ENCODE data around the gene GSE1.

The GSE1 gene

GRCh38 chr16:85712801-85713200 lies 99.7 kb downstream of the GSE1 start:
- Histone ChIP-seq H3K27me3 (ENCODE audit: control insufficient read depth in 1 of 2, insufficient read depth in 2 of 2, low read length in 2 of 2) (no peaks in the 10 kb centered on the region), H3K4me1 (ENCODE audit: control insufficient read depth, insufficient read depth, low read length) (peaks cover 3% of the 10 kb centered on the region), H3K27ac (ENCODE audit: low read length) (no peak overlapping the region), H3K4me3 (ENCODE audit: low read length in 2 of 2) (no peak overlapping the region), H3K9ac (ENCODE audit: low read length in 2 of 2) (no peak overlapping the region), H3K36me3 (ENCODE audit: control insufficient read depth in 2 of 2, insufficient read depth in 2 of 2, low read length in 2 of 2) (no peaks in the 10 kb centered on the region), H3K9me3 (ENCODE audit: control insufficient read depth in 2 of 2, low read length in 2 of 2) (peaks cover 0 to 5% of the 10 kb centered on the region in 2 donors)

DNA sequence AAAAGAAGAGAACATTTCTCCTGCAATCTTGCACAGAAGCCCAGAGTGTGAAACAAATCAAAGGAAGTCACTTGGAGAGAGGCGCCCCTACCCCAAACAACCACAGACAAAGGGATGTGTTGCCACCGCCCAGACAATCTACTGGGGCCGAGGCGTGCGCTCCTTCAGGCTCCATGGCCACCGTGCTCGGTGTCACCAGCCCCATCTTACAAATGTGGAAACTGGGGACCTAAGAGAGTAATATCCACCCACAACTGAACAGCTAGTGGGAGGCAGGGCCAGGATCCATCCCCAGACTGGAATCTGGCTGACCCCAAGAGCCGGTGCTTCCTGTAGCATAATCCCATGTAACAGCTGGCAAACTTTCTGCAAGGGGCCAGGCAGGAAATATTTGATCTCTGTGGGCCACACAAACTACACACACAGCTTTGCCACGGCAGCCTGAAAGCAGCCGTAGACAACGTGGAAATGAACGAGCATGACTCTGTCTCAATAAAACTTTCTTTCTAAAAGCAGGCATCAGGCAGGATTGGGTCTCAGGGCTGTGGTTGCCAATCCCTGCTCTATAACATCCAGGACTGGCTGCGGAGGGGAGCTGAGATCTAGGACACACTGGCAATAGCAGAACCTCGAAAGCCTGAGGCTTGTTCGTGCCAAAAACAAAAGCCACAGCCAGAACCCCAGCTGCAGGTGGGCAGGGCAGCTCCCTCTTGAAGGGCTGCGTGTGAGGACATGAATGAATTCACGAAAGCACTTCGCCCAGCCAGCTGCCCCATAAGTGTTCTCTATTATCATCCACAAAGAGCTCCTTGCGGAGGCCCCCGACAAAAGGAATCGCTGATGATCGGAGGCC lies 102.3 kb downstream of the GSE1 start:
- no peak overlapping the region for H3K27ac ChIP-seq (ENCODE audit: low read length)
- H3K27me3 ChIP-seq (ENCODE audit: control insufficient read depth in 1 of 2, insufficient read depth in 2 of 2, low read length in 2 of 2): peaks cover 0 to 5% of the 10 kb centered on the region in 2 donors
- peaks cover 6% of the 10 kb centered on the region for H3K4me1 ChIP-seq (ENCODE audit: control insufficient read depth, insufficient read depth, low read length)
- peaks cover 0 to 5% of the 10 kb centered on the region in 2 donors for H3K9me3 ChIP-seq (ENCODE audit: control insufficient read depth in 2 of 2, low read length in 2 of 2)
- no peaks in the 10 kb centered on the region for H3K36me3 ChIP-seq (ENCODE audit: control insufficient read depth in 2 of 2, insufficient read depth in 2 of 2, low read length in 2 of 2)
- no peak overlapping the region for H3K9ac ChIP-seq (ENCODE audit: low read length in 2 of 2)
- H3K4me3 ChIP-seq (ENCODE audit: low read length in 2 of 2): no peak overlapping the region

- H3K27ac ChIP-seq (ENCODE audit: low read length): no peak overlapping the region
These were observed 103.0 kb downstream of the GSE1 start for GRCh38 chr16:85716022-85716679.

DNA sequence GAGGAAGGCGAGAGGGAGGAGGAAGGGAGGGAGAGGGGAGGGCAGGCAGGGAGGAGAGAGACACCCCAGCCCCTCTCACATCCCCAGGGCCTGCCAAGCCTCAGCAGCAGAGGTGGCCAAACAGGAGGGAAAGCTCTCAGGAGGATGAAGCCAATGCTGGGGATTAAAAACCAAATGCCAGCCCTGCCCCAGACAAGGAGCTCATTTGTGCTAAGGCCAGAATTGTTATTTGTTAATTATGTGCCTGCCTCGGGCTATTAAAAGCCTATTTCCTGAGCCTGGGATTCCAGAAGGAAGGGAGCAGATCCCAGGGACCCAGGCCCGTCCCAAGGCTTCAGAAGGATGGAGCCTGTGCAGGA lies 103.5 kb downstream of the GSE1 start:
- Histone ChIP-seq H3K9me3 (ENCODE audit: control insufficient read depth in 2 of 2, low read length in 2 of 2) (peaks cover 0 to 5% of the 10 kb centered on the region in 2 donors), H3K9ac (ENCODE audit: low read length in 2 of 2) (no peak overlapping the region), H3K4me3 (ENCODE audit: low read length in 2 of 2) (no peak overlapping the region), H3K36me3 (ENCODE audit: control insufficient read depth in 2 of 2, insufficient read depth in 2 of 2, low read length in 2 of 2) (no peaks in the 10 kb centered on the region), H3K4me1 (ENCODE audit: control insufficient read depth, insufficient read depth, low read length) (peaks cover 6% of the 10 kb centered on the region), H3K27me3 (ENCODE audit: control insufficient read depth in 1 of 2, insufficient read depth in 2 of 2, low read length in 2 of 2) (peaks cover 0 to 5% of the 10 kb centered on the region in 2 donors), H3K27ac (ENCODE audit: low read length) (no peak overlapping the region)

More at GRCh38 chr16:85716022-85716679, 103.0 kb downstream of the GSE1 start:
- Histone ChIP-seq H3K9ac (ENCODE audit: low read length in 2 of 2) (no peak overlapping the region), H3K4me3 (ENCODE audit: low read length in 2 of 2) (no peak overlapping the region), H3K36me3 (ENCODE audit: control insufficient read depth in 2 of 2, insufficient read depth in 2 of 2, low read length in 2 of 2) (no peaks in the 10 kb centered on the region), H3K4me1 (ENCODE audit: control insufficient read depth, insufficient read depth, low read length) (peaks cover 6% of the 10 kb centered on the region), H3K9me3 (ENCODE audit: control insufficient read depth in 2 of 2, low read length in 2 of 2) (peaks cover 0 to 5% of the 10 kb centered on the region in 2 donors), H3K27me3 (ENCODE audit: control insufficient read depth in 1 of 2, insufficient read depth in 2 of 2, low read length in 2 of 2) (peaks cover 0 to 5% of the 10 kb centered on the region in 2 donors)

- no peaks in the 10 kb centered on the region for H3K9me3 ChIP-seq (ENCODE audit: control insufficient read depth in 2 of 2, low read length in 2 of 2)
- peaks cover 6% of the 10 kb centered on the region for H3K4me1 ChIP-seq (ENCODE audit: control insufficient read depth, insufficient read depth, low read length)
- no peak overlapping the region for H3K4me3 ChIP-seq (ENCODE audit: low read length in 2 of 2)
- H3K36me3 ChIP-seq (ENCODE audit: control insufficient read depth in 2 of 2, insufficient read depth in 2 of 2, low read length in 2 of 2): no peaks in the 10 kb centered on the region
- no peak overlapping the region for H3K27ac ChIP-seq (ENCODE audit: low read length)
- peaks cover 0 to 5% of the 10 kb centered on the region in 2 donors for H3K27me3 ChIP-seq (ENCODE audit: control insufficient read depth in 1 of 2, insufficient read depth in 2 of 2, low read length in 2 of 2)
- H3K9ac ChIP-seq (ENCODE audit: low read length in 2 of 2): no peak overlapping the region
These were observed 104.5 kb downstream of the GSE1 start for GRCh38 chr16:85717393-85718152.

DNA sequence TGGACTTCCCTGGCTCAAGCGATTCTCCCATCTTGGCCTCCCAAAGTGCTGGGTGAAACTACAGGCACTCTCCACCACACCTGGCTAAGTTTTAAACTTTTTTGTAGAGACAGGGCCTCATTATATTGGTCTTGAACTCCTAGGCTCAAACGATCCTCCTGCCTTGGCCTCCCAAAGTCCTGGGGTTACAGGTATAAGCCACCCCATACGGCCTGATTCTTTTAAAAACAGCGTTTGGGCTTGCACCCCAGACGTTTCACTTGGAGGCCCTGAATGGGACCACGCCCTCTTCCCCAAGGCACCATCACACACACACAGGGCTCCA lies 105.0 kb downstream of the GSE1 start:
- Histone ChIP-seq H3K9me3 (ENCODE audit: control insufficient read depth in 2 of 2, low read length in 2 of 2) (no peaks in the 10 kb centered on the region), H3K36me3 (ENCODE audit: control insufficient read depth in 2 of 2, insufficient read depth in 2 of 2, low read length in 2 of 2) (no peaks in the 10 kb centered on the region), H3K4me1 (ENCODE audit: control insufficient read depth, insufficient read depth, low read length) (peaks cover 6% of the 10 kb centered on the region), H3K9ac (ENCODE audit: low read length in 2 of 2) (no peak overlapping the region), H3K27me3 (ENCODE audit: control insufficient read depth in 1 of 2, insufficient read depth in 2 of 2, low read length in 2 of 2) (peaks cover 0 to 5% of the 10 kb centered on the region in 2 donors), H3K27ac (ENCODE audit: low read length) (no peak overlapping the region), H3K4me3 (ENCODE audit: low read length in 2 of 2) (no peak overlapping the region)

DNA sequence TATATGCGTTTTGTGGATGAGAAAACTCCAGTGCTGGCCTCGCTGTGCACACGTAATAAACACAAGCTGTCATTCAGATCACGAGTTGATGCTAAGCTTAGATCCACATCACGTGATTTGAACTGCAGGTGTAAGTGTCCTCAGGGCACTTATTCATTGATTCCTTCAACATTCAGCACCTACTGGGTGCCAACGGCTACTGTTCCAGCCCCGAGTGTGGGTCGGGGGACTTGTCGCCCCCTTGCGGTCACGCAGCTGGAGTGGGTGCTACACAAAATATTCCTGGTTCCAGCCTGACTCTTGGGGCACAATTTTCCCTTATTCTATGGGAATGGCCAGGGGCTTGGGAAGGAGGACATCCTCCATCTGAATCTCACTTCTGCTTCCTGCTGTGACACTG lies 105.6 kb downstream of the GSE1 start:
- Histone ChIP-seq H3K27ac (ENCODE audit: low read length) (no peak overlapping the region), H3K9ac (ENCODE audit: low read length in 2 of 2) (no peak overlapping the region), H3K4me1 (ENCODE audit: control insufficient read depth, insufficient read depth, low read length) (peaks cover 6% of the 10 kb centered on the region), H3K4me3 (ENCODE audit: low read length in 2 of 2) (no peak overlapping the region), H3K9me3 (ENCODE audit: control insufficient read depth in 2 of 2, low read length in 2 of 2) (no peaks in the 10 kb centered on the region), H3K36me3 (ENCODE audit: control insufficient read depth in 2 of 2, insufficient read depth in 2 of 2, low read length in 2 of 2) (no peaks in the 10 kb centered on the region), H3K27me3 (ENCODE audit: control insufficient read depth in 1 of 2, insufficient read depth in 2 of 2, low read length in 2 of 2) (peaks cover 0 to 5% of the 10 kb centered on the region in 2 donors)

DNA sequence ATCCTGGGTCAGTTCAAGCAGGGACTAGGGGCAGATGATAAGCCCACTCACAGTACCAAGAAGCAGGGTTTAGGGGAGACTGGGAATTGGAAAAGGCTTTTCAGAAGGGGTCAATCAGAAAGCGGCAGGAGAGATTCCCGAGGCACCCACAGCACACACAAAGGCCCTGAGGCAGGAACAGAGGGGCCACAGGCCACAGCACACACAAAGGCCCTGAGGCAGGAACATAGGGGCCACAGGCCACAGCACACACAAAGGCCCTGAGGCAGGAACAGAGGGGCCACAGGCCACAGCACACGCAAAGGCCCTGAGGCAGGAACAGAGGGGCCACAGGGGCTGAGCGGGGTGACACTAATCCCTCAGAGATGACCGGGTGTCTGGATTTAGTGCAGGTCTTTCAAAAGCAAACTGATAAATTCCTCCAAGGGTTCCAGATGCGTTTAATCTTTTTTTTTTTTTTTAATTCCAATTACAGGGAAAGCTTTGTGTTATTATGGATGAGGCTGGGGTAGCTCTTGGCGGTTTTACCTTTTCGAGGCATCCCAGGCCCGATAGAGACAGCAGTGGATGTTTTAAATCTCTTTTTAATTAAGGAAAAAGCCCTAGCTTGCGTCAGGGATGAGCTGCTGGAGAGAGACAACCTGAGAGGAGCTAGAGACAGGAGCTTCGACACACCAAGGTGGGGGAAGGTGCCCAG lies 106.6 kb downstream of the GSE1 start:
- peaks cover 6% of the 10 kb centered on the region for H3K4me1 ChIP-seq (ENCODE audit: control insufficient read depth, insufficient read depth, low read length)
- H3K9ac ChIP-seq (ENCODE audit: low read length in 2 of 2): no peak overlapping the region
- no peaks in the 10 kb centered on the region for H3K9me3 ChIP-seq (ENCODE audit: control insufficient read depth in 2 of 2, low read length in 2 of 2)
- H3K36me3 ChIP-seq (ENCODE audit: control insufficient read depth in 2 of 2, insufficient read depth in 2 of 2, low read length in 2 of 2): no peaks in the 10 kb centered on the region
- no peak overlapping the region for H3K4me3 ChIP-seq (ENCODE audit: low read length in 2 of 2)
- H3K27ac ChIP-seq (ENCODE audit: low read length): no peak overlapping the region
- peaks cover 0 to 5% of the 10 kb centered on the region in 2 donors for H3K27me3 ChIP-seq (ENCODE audit: control insufficient read depth in 1 of 2, insufficient read depth in 2 of 2, low read length in 2 of 2)

- Histone ChIP-seq H3K4me3 (ENCODE audit: low read length in 2 of 2) (no peak overlapping the region), H3K27ac (ENCODE audit: low read length) (no peak overlapping the region)
These were observed 107.1 kb downstream of the GSE1 start for GRCh38 chr16:85720302-85720637.

GRCh38 chr16:85722128-85722893 lies 109.2 kb downstream of the GSE1 start:
- H3K9ac ChIP-seq (ENCODE audit: low read length in 2 of 2): no peak overlapping the region
- no peaks in the 10 kb centered on the region for H3K9me3 ChIP-seq (ENCODE audit: control insufficient read depth in 2 of 2, low read length in 2 of 2)
- peaks cover 0 to 5% of the 10 kb centered on the region in 2 donors for H3K27me3 ChIP-seq (ENCODE audit: control insufficient read depth in 1 of 2, insufficient read depth in 2 of 2, low read length in 2 of 2)
- H3K4me1 ChIP-seq (ENCODE audit: control insufficient read depth, insufficient read depth, low read length): peaks cover 6% of the 10 kb centered on the region
- H3K36me3 ChIP-seq (ENCODE audit: control insufficient read depth in 2 of 2, insufficient read depth in 2 of 2, low read length in 2 of 2): no peaks in the 10 kb centered on the region
- no peak overlapping the region for H3K27ac ChIP-seq (ENCODE audit: low read length)
- H3K4me3 ChIP-seq (ENCODE audit: low read length in 2 of 2): no peak overlapping the region

More at GRCh38 chr16:85720302-85720637, 107.1 kb downstream of the GSE1 start:
- Histone ChIP-seq H3K9me3 (ENCODE audit: control insufficient read depth in 2 of 2, low read length in 2 of 2) (no peaks in the 10 kb centered on the region), H3K27me3 (ENCODE audit: control insufficient read depth in 1 of 2, insufficient read depth in 2 of 2, low read length in 2 of 2) (peaks cover 0 to 5% of the 10 kb centered on the region in 2 donors), H3K4me1 (ENCODE audit: control insufficient read depth, insufficient read depth, low read length) (peaks cover 6% of the 10 kb centered on the region), H3K36me3 (ENCODE audit: control insufficient read depth in 2 of 2, insufficient read depth in 2 of 2, low read length in 2 of 2) (no peaks in the 10 kb centered on the region), H3K9ac (ENCODE audit: low read length in 2 of 2) (no peak overlapping the region)
